IMR-90 (cell line): ENCODE measurements around the gene CREB5.

Experiments
- CEBPB ChIP-seq: IDR thresholded peaks from 2 replicates; pipeline ENCODE4 v1.6.1; 2012; ENCODE audit warnings: low read depth, low read length, improper control_type of control experiment
- CTCF ChIP-seq: conservative IDR thresholded peaks from 2 replicates; pipeline ENCODE4 v1.5.1; 2012; ENCODE audit warnings: mild to moderate bottlenecking, low read depth, low read length, improper control_type of control experiment
- MAFK ChIP-seq: IDR thresholded peaks from 2 replicates; pipeline ENCODE4 v1.6.1; 2012; ENCODE audit warnings: low read depth, low read length, improper control_type of control experiment
- POLR2A ChIP-seq: IDR thresholded peaks from 2 replicates; pipeline ENCODE4 v1.6.1; 2012; ENCODE audit warnings: mild to moderate bottlenecking, low read depth, low read length
- RFX5 ChIP-seq: IDR thresholded peaks from 2 replicates; pipeline ENCODE4 v1.8.0; 2012; ENCODE audit warnings: low read depth, mild to moderate bottlenecking, low read length, moderate library complexity
- TF ChIP-seq, protein P1 (sequence below): fragments of 150-350 bp; IDR thresholded peaks from 2 replicates; pipeline ENCODE4 v1.6.1; 2017; ENCODE audit warnings: mild to moderate bottlenecking, antibody characterized with exemption, low read length, low read depth

- TF ChIP-seq CTCF = no peak
- TF ChIP-seq MAFK = no peak
- TF ChIP-seq CEBPB = no peak
- no peak for TF ChIP-seq RFX5
- no peak for TF ChIP-seq POLR2A
- TF ChIP-seq, protein P1, sequence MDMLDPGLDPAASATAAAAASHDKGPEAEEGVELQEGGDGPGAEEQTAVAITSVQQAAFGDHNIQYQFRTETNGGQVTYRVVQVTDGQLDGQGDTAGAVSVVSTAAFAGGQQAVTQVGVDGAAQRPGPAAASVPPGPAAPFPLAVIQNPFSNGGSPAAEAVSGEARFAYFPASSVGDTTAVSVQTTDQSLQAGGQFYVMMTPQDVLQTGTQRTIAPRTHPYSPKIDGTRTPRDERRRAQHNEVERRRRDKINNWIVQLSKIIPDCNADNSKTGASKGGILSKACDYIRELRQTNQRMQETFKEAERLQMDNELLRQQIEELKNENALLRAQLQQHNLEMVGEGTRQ = no peak
These were observed 318.9 kb downstream of the CREB5 start for GRCh38 chr7:28731092-28731658.
